ENCODE results near the gene CCNH. TPM values are rescaled to one million over a fixed set of nuclear protein-coding genes. Genes with fewer than 3 reads are reported as not detected.

Gene CCNH
- total RNA-seq, 1 experiment from 2014 or later: 86.2 TPM

- DNase-seq (ENCODE audit: low spot score): no peak
- in situ Hi-C loops (cut with HindIII; ENCODE audit: low sequenced_read_pairs): no loop called here
These were observed 40.0 kb downstream of the CCNH start for GRCh38 chr5:87372705-87373104.

- DNase-seq (ENCODE audit: low spot score): no peak
- in situ Hi-C loops (cut with HindIII; ENCODE audit: low sequenced_read_pairs): no loop called here
These were observed 43.3 kb downstream of the CCNH start for GRCh38 chr5:87369431-87369830.

- no peak for DNase-seq (ENCODE audit: low spot score)
- in situ Hi-C loops (cut with HindIII; ENCODE audit: low sequenced_read_pairs): no loop called here
These were observed 44.1 kb downstream of the CCNH start for GRCh38 chr5:87368601-87369000.

GRCh38 chr5:87367243-87367642 lies 45.5 kb downstream of the CCNH start:
- in situ Hi-C loops (cut with HindIII; ENCODE audit: low sequenced_read_pairs): no loop called here
- no peak for DNase-seq (ENCODE audit: low spot score)

- in situ Hi-C loops (cut with HindIII; ENCODE audit: low sequenced_read_pairs): no loop called here
- DNase-seq (ENCODE audit: low spot score): no peak
These were observed 51.1 kb downstream of the CCNH start for GRCh38 chr5:87361536-87362213.

- in situ Hi-C loops (cut with HindIII; ENCODE audit: low sequenced_read_pairs): no loop called here
- no peak for DNase-seq (ENCODE audit: low spot score)
These were observed 51.7 kb downstream of the CCNH start for GRCh38 chr5:87361031-87361445.

- in situ Hi-C loops (cut with HindIII; ENCODE audit: low sequenced_read_pairs): no loop called here
- no peak for DNase-seq (ENCODE audit: low spot score)
These were observed 52.6 kb downstream of the CCNH start for GRCh38 chr5:87360132-87360531.

- no peak for DNase-seq (ENCODE audit: low spot score)
- in situ Hi-C loops (cut with HindIII; ENCODE audit: low sequenced_read_pairs): no loop called here
These were observed 53.6 kb downstream of the CCNH start for GRCh38 chr5:87359106-87359505.

- in situ Hi-C loops (cut with HindIII; ENCODE audit: low sequenced_read_pairs): no loop called here
- no peak for DNase-seq (ENCODE audit: low spot score)
These were observed 58.2 kb downstream of the CCNH start for GRCh38 chr5:87354496-87354895.

- no peak for DNase-seq (ENCODE audit: low spot score)
- in situ Hi-C loops (cut with HindIII; ENCODE audit: low sequenced_read_pairs): no loop called here
These were observed 64.9 kb downstream of the CCNH start for GRCh38 chr5:87347841-87348240.

GRCh38 chr5:87347272-87347671 lies 65.5 kb downstream of the CCNH start:
- in situ Hi-C loops (cut with HindIII; ENCODE audit: low sequenced_read_pairs): no loop called here
- DNase-seq (ENCODE audit: low spot score): no peak

Other genes starting within 250 kb of the CCNH start
- 6.3 and 8.5 TPM in 2 replicates for gene RASA1, start 145.0 kb downstream of the CCNH start, total RNA-seq (2014; rRNA removed; shearing (Covaris generic))